Subcutaneous preadipocyte (primary cell): ENCODE results near the gene MBD3. TPM values are rescaled to one million over a fixed set of nuclear protein-coding genes. Genes with fewer than 3 reads are reported as not detected.

Experiments
- small RNA-seq: library from RNA; depleted of rRNA; stranded (forward); fragments of <200 nt; gene quantifications from one replicate; pipeline ENCODE3, GENCODE V24; 2012
- total RNA-seq: library from RNA; depleted of rRNA; stranded (reverse); fragments of >200 nt; gene quantifications from 2 replicates; pipeline ENCODE4 v1.2.3, GENCODE V29; 2012

The MBD3 gene
- total RNA-seq = 66.5 and 103 TPM in 2 replicates

GRCh38 chr19:1592755-1593500 lies at the start of gene MBD3:
MBD3 (minus strand) TSS chr19:1592865; CDS start chr19:1592631, 234 bp downstream.

GRCh38 chr19:1605236-1606137 lies 12.8 kb upstream of the MBD3 start, which contains the start of gene UQCR11:
UQCR11 (minus strand) TSS chr19:1605462; CDS start chr19:1605409, 53 bp downstream.

GRCh38 chr19:1568320-1569019 lies 24.2 kb downstream of the MBD3 start, which contains the start of gene MEX3D:
MEX3D (minus strand) TSS chr19:1568325; CDS start chr19:1568058, 267 bp downstream.

Small RNA genes within 50 kb of the gene (small RNA-seq; reads per million reads assigned to genes)
- not detected for gene AC005943.2
- gene RN7SL477P = not detected
- not detected for gene RNU6-1223P

Other genes starting within 250 kb of the MBD3 start
- 57.5 and 71.7 TPM in 2 replicates for gene NDUFS7, start 209.0 kb downstream of the MBD3 start, total RNA-seq
- gene GAMT, start 191.3 kb downstream of the MBD3 start, total RNA-seq = 23.9 and 42.6 TPM in 2 replicates
- 49.6 and 88.9 TPM in 2 replicates for gene DAZAP1, start 185.3 kb downstream of the MBD3 start, total RNA-seq
- gene RPS15, start 154.5 kb downstream of the MBD3 start, total RNA-seq = 481 and 668 TPM in 2 replicates
- gene APC2, start 142.7 kb downstream of the MBD3 start, total RNA-seq = under 0.01 and 0.37 TPM in 2 replicates
- 19.1 and 27.8 TPM in 2 replicates for gene C19orf25, start 113.7 kb downstream of the MBD3 start, total RNA-seq
- 0.78 and 1.8 TPM in 2 replicates for gene PCSK4, start 102.5 kb downstream of the MBD3 start, total RNA-seq
- 1.2 and 2.6 TPM in 2 replicates for gene REEP6, start 101.7 kb downstream of the MBD3 start, total RNA-seq
- gene ADAMTSL5, start 79.8 kb downstream of the MBD3 start, total RNA-seq = 1.6 and 2.2 TPM in 2 replicates
- gene PLK5, start 68.8 kb downstream of the MBD3 start, total RNA-seq = not detected in 2 replicates
- 23.5 and 43.4 TPM in 2 replicates for gene MEX3D, start 24.5 kb downstream of the MBD3 start, total RNA-seq
- 42.6 and 54.7 TPM in 2 replicates for gene UQCR11, start 12.6 kb upstream of the MBD3 start, total RNA-seq
- 65.4 and 78.4 TPM in 2 replicates for gene TCF3, start 59.8 kb upstream of the MBD3 start, total RNA-seq
- gene ONECUT3, start 160.6 kb upstream of the MBD3 start, total RNA-seq = not detected in 2 replicates
- gene ATP8B3, start 219.4 kb upstream of the MBD3 start, total RNA-seq = 1.8 and 2.0 TPM in 2 replicates